Activated CD4-positive, alpha-beta T cell treated with anti-CD3 and anti-CD28 coated beads, Interleukin-2, amount 50 U/mL, for 24 hours (primary cell): ENCODE results near the gene MAP1B.

Experiments used
- DNase-seq, 2 donors: peaks; one replicate each; pipeline ENCODE4 v3.0.0-alpha.2; 2020; ENCODE audit warnings: low read depth in 1 of 2, low spot score in 1 of 2

The MAP1B gene

GRCh38 chr5:72130351-72130761 lies 23.1 kb downstream of the MAP1B start:
- no peak for DNase-seq

DNA sequence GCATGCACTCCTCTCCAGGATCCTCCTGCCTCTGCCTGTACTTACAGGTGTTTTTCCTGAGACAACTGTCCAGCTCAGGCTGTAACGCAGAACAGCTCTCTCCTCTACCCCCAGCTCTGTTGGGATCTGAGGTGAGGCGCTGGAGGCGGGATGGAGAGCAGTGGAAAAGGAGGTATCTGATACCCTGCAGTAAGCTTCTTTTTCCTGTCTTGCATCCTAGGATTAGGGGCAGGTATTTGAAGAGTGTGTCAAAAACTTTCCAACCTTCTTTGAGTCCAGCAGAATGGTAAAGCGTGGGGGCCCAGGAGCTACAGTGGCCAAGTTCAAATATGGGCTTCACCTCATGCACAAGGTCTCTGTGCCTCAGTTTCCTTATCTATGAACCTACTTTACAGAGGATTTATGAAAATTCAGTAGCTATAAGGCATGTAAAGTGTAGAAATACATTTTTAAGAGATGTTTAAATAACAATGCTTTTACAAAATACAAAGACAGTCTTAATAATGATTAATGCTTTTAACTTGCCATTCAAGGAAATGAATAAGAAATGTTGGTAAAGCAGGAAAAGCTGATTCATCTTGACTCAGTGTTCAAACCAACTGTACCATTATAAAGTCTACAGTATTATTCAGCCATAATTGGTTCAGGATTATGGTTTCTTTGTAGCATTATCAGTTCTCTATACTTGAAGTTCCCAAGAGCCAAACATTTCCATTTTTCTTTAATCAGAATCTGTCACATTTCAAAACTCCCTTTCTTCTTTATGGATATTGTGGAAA lies 26.1 kb downstream of the MAP1B start:
- no peak for DNase-seq

DNA sequence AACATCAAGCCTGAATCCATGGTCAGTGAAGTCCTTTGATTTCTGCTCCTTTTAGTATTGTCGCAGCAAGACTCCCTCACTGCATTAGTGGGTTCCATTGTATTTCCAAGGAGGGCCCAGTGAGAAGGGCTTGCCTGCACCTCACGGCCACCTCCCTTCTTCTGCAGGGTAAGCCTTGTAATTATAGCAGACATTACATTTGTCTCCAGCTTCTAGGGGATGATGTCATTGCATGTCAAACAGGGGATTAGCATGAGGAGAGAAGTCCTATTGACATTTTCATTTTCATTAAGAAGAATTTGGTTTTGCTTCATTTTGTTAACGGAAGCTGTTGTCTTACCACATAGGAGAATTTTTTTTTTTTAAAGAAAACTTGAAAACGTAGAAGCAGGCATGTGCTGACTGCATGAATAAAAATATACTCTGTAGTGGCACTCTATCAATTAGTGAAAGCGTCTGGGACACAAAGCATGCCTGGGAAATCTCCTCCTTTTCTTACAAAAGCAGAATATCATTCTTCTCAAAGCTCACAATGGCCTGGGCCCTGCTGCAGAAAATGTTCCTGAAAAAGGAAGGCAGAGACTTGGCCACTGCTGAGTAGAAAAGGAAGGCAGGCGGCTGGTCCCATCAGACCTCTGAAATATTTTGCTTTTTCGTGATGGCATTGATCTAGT lies 27.1 kb downstream of the MAP1B start:
- no peak for DNase-seq

- DNase-seq = no peak
Measured at GRCh38 chr5:72137826-72138409, 30.6 kb downstream of the MAP1B start.

DNA sequence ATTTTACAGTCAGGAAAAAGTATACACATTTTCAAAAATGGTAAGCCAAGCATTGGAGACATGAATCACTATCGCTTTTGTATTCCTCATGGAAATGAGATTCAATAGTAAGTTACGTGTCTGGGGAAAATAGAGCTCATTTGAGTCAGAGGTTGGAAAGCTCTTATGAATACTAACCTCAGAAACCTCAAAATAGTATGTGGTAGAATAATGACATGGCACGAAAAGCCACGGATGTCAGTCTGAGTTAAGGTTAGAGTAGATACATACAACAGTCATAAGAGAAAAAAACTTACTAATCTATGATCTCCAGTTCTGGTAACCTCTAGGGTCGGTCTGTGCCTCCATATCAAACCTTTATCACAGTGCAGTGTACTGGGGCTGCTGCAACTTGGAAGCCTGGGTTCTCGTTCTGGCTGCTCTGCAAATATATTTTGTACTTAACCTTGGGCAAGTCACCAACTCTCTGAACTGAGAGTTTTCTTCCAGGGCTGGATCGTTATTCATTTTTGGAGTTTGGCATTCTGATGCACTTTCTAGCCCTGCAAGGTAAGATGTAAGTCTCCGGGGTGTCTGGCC lies 31.8 kb downstream of the MAP1B start:
- peak in 1 of 2 donors; percentile 19 for DNase-seq

DNA sequence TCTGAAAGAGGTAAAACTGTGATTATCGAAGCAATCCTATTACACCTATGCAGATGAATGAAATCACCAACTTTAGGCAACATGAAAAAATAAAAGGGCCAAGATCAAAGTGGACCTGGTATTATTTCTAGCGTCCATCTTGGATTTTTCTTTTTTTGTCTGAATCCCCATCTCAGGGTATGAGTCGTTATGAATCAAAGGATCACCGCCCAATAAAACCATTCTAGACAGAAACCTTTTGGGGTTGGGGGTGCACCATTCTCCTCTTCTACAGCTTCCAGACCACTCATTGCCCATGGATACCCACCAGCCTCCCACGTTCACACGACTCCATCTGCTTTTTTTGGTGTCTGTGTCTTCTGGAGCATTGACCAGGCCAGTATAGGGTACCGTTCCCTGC lies 33.4 kb downstream of the MAP1B start:
- DNase-seq = no peak

DNA sequence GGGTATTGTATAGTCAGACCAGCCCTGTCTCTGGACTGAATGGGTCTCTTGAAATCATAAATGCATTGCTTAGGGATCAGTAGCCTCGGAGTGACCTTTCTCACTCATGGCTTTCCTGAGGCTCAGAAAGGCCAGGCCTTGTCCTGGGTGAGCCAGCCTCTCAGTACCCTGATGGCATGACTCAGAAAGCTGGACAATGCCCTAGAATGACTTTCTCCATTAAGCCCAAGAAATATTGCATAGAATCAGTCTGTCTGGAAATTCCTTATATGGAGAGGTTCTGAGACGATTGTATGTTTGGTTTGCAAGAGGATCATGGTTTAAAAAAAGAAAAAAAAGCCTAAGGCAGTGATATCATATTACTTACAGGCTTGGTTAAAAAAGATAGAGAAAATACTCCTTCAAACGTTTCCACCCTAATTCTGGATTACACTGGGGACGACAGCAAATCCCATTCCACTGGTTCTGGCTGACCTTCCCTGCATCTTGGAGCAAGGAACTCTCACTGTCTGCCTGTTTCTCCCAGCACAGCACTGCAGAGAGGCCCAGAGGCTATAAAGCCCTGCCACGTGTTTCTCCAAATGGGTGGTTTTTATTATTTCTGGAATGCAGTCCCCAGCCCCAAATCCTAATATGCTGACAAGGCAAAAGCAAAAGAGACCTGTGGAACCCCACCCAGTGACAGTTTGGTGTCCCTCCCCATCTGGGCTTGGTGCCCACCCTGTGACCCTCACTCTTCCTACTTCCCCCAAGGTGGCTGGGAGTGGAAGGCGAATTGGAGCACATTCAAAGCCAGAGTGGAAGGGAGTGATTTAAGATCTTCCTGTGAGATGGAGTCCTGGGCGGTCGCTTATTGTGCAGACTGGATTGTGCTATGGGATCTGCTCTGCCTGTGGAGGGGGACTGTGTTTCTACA lies 34.4 kb downstream of the MAP1B start:
- DNase-seq = no peak

- no peak for DNase-seq
Measured at GRCh38 chr5:72144762-72145161, 37.5 kb downstream of the MAP1B start.

- no peak for DNase-seq
Measured at GRCh38 chr5:72145348-72145747, 38.1 kb downstream of the MAP1B start.

- no peak for DNase-seq
Measured at GRCh38 chr5:72146056-72146455, 38.8 kb downstream of the MAP1B start.

DNA sequence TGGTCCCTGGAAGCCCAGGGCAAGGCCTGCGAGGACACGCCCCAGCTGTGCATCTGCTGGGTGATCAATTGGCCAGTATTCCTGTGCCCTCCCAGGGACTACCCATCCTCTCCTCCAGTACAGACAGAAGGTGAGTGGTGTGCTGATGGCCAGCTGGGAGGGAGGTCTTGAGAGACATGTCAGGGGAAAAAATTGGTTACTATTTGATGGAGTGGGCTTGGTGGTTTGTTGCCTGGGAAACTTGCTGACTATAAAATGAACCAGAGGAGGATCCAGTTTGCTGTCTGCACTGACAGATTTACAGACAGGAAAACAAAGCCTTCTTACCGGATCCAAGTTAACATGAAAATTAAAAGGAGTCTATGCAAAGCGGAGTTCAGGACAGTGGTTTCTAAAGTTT lies 40.3 kb downstream of the MAP1B start:
- DNase-seq = no peak

- no peak for DNase-seq
Measured at GRCh38 chr5:72149742-72150141, 42.5 kb downstream of the MAP1B start.

DNA sequence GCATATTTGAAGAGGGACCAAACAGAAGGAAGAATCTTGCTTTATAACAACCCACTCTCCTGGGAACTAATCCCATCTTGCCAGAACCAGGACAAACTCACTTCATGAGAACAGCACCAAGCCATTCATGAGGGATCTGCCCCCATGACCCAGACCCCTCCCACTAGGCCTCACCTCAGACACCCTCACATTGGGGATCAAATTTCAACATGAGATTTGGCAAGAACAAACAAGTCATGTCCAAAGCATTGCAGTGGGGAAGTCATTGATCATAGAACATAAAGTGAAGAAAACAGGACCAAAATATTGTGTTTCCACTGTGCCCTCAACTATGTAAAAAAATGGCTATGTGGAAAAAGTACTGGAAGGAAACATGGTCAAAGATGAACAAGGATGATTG lies 43.9 kb downstream of the MAP1B start:
- no peak for DNase-seq

DNA sequence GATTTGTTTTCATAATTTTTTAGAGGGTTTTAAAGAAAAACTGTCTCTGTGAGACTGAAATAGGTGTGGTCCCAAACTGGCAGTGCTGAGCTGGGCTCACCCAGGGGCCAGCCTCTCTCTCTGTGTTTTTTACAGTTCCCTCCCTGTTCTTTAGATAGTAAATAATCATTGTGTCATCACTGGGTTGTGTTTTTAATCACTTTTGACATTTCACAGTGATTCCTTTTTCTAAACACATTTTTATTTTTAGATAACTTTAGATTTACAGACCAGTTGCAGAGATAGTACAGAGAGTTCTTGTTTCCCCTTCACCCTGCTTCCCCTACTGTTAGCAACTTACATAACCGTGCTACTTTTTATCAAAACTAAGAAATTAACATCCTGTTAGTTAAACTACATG lies 44.4 kb downstream of the MAP1B start:
- DNase-seq = no peak

DNA sequence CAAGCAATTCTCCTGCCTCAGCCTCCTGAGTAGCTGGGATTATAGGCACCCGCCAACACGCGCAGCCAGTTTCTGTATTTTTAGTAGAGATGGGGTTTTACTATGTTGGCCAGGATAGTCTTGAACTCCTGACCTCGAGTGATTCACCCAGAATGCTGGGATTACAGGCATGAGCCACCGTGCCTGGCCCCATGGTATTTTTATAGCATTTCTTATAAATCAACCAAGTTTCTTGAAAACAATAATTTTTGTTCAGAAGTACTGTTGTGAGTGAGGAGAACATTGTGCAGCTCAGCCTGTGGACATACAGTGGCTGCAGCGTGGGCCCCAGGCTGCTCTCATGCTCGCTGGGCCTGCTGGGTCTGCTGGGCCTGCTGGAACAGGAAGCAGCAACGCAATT lies 45.3 kb downstream of the MAP1B start:
- DNase-seq = no peak

DNA sequence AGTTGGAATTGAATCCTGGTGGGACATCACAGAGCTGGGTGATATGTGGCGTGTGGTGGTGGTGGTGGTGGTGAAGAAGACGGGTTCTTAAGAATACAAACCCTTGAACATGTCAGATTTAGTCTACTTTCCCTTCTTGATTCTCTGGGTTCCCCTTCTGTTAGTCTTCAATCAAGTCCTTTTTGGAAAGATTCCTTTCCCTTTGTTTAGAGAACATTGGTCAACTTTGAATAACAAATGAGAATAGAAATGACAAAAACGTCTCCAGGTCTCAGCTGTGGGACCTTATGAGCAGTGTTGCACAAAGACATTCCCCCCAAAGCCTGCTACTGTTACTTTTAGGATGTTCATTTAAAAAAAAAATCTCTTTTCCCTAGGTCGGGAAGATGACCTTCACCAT lies 46.3 kb downstream of the MAP1B start:
- no peak for DNase-seq

GRCh38 chr5:72154076-72154756 lies 46.9 kb downstream of the MAP1B start:
- no peak for DNase-seq

GRCh38 chr5:72156946-72157624 lies 49.8 kb downstream of the MAP1B start:
- DNase-seq = no peak

DNA sequence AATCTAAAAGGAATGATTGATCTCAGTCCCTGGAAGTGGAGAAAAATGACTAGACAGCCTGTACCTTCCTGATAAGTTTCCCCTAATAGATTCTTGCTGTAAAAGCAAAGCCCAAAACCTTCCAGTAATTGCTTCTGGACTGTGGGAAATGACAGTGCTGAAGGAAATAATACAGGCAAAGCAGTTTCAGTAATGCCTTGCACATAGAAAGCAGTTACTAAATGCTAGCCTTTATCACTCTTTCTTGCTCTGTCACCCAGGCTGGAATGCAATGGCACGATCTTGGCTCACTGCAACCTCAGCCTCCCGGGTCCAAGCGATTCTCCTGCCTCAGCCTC lies 50.3 kb downstream of the MAP1B start:
- DNase-seq = no peak

DNA sequence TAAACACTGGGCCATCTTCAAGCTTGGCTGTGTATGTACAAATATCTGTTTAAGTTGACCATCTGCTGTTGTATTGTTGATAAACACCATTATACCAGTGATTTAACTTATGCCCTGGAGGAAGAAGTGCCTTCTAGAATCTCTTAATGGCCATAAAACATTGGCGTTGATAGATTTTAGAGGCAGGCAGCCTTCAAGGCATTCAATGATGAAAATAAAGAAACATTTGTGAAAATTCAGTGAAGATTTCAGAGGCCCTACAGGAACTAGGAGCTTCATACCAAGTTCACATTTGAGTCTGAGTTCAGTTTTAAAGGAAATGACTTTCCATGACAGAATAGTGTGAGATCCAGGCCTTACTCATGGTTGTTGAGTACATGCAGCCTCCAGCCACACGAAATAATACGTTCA lies 52.2 kb downstream of the MAP1B start:
- DNase-seq = no peak
